ENCODE data around the gene DUSP18.
"Not testable (repeated sequence)": the region's sequence is repeated elsewhere in the genome, so short reads cannot be mapped to it uniquely, and the experiment has no call there.

DUSP18 gene

DNA sequence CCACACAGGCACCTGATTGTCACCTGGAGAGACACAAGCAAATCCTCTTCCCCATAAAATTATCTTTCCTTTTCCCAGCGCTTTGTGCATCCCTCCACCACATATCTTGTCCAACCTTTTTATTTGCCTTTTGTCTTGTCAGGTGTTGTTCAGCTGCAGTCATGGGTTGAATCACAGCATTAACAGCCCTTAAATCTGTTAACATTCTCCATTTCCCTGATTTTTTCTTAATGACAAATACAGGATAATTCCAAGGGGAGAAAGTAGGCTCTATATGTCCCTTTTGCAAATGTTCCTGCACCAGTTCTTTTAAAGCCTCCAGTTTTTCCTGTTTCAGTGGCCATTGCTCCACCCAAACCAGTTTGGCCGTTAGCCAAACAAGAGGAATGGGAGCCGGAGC is 8.9 kb upstream of the DUSP18 start:
- not testable (repeated sequence) for DNase-seq

DNA sequence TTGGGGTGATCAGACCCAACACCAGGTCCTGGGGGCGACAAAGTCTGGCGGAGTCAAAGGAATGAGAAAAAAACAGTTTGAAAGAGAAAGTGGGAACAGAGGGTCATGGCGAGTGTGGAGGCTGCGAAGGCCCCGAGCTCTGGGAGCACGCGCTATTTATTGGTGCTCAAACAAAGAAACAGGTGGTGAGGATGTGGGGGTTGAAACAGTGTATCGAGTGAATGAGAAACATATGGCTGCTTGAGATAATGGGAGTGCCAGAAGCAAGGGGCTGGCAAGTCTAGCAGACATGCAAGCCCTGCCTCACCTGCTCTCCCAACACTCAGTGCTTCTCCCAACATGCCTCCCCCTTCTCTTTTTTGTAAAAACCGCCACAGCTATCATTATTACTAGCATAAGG is 7.8 kb upstream of the DUSP18 start:
- DNase-seq = no peak

DNA sequence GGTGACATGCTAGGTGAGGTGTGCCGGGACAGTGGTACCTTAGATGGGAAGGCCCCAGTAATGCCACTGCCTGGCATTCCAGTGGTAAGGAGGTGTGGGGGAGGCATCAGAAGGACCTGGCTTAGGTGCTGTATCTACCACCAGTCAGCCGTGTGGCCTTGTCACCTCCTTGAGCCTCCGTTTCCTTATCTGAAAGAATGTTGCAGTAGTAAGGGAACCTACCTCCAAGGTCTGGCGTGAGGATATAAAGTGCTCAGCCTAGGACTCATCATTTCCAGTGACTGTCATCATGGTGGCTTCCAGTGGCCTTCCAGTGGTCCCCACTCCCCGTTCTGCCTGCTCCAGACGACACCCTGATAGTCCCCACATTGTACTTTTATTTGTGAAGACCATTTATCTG is 6.8 kb upstream of the DUSP18 start:
- no peak for DNase-seq

DNA sequence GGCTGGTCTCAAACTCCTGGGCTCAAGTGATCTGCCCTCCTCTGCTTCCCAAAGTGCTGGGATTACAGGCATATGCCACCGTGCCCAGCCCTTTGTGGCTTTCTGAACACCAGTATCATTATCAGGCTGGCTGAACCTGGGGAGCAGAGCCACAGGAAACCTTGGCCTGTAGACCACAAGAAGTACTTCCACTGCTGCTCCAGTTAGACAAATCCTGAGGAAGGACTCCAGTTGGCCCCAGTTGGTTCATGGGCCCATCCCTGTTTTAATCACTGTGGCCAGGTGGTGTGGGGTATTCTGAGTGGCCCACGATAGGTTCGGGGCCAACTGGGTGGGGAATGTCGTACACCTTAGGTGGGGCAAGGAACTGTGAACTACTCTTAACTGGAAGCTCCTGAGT is 5.5 kb upstream of the DUSP18 start:
- DNase-seq = no peak

DNA sequence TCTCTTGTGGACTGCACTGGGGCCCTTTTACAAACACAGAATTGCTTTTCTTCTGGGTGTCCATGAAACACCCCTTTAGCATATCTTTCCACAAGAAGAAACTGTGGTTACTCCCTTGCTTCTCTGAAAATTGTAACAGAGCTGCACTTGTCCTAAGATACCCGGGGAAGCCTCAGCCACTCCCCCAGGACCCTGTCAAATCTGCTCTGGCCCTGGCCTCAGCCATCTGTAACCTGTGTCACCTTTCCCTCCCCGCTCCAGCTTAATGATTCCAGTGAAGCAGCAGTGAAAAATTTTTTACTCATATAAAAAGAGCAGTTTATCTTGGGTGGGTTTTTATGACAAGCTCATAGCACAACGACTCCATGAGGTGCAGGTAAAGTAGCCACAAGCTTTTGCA is 3.4 kb upstream of the DUSP18 start:
- no peak for DNase-seq

DNA sequence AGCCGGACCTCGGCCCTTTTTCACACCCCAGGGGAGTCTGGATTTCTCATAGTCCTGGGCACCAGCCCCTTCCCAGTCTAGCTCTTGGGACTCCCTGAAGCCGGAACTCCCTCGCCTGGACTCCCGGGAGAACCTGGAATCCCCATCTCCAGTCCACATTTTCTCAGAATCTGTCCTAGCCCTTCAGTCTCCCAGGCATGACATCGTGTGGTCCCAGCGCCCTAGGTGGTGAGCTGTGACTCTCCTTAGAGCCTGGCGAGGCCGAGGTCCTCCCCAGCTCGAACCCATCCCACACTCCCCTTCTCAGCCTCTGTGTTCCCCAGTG is 673 bp upstream of the DUSP18 start:
- DNase-seq = no peak

DNA sequence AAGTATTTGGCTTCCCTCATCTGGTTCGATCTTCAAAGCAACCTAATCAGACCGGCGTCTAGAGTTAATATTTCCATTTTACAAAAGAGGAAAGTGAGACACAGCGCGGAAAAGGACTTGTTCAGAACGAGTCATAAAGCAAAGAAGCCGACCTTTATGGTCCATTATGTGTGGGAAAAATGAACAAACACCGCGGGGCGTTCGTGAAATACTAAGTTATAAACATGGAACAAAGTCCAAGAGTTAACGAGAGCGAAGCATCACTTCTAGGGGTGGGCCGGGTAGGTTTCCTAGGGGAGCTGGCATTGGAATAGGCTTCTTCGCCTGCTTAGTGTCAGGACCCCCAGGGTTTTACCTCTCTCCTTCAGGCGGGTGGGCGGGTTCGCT is 575 bp downstream of the DUSP18 start:
- no peak for DNase-seq

DNA sequence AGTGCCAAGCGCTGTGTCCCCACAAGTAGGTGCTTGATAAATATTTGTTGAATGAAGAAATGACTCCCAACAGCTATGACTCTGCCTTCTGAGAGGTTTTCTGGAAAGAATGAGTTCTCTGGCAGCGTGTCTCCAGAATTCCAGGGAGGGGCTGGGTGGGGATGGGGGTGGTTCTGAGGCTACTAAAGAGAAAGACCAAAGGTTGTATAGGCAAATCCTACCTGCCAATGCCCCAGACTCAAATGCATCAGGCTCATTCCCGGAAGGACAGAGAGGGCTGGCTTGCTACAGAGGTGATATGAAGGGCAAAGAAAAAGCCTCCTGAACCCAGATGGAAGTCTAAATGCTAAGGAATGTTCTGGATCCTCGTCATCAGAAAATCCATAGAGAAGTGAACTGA is 1.9 kb downstream of the DUSP18 start:
- no peak for DNase-seq

DNA sequence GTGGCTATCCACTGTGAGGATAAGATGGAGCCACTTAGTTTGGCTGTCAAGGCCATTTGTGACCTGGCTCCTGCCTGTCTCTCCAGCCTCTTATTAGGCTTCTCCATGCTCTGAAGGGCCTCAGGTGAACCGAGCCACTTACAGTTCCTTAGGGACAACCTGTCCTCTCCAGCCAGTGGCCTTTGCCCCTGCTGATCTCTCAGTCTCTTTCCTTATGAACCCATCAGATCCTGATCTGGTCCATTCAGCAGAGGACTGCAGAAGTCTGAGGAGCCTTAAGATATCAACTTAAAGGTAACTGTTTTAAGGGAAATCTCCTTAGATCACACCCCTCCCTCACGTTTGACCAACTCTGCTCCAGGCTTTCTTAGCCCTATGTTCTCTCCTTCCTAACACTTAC is 2.4 kb downstream of the DUSP18 start:
- DNase-seq = no peak

DNA sequence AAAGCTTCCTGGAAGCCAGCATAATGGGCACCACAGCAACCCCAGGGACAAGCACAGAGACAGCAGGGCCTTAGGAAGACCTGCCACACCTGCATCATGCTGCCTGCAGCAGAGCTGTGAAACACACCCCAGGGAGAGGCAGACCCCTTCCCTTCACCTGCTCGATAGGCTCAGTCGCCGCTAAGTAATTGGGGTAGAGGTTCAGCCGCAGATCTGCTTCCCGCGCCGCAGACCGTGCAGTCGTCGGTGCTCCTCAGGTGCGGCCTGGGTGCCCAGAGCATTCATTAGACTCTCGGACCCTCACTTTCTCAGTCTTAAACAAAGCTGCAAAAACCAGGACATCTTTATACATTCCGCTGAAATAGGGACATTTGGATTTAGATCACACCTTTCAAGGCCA is 2.9 kb downstream of the DUSP18 start:
- DNase-seq = no peak

DNA sequence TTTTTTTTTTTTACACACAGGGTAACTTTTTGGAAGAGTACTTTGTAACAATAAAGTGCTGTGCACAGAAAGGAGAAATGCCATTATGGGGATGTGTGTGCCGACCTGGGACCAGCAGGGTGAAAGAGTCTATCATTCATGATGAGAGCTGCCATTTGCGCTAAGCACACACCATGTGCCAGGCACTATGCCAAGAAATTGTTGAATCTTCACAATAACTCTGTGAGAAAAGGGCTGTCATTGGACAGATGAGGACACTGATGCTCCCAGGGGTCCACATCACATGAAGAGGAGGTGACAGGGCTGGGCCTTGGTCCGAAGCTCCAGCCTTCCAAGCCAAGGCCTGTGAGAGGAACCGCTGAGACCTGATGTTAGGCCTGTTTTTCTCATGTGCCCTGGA is 5.6 kb downstream of the DUSP18 start:
- no peak for DNase-seq

DNA sequence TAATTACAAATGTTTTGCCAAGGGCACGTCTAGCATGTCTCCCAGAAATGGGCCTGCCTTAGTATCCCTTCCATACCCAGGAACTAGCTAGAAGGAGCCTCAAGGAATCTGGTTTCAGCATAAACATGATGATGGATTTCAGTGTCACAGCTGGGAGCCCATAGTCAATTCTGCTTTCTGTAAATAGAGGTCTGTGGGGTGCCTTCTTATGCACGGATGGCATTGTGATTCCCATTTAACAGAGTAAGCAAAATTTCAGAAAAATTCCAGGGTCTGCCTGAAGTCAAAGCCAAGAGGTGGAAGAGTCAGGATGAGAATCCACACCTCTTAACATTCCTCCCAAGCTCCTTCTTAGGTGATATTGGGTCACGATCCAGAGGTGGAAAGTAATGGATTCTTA is 12.1 kb downstream of the DUSP18 start:
- DNase-seq = no peak

DNA sequence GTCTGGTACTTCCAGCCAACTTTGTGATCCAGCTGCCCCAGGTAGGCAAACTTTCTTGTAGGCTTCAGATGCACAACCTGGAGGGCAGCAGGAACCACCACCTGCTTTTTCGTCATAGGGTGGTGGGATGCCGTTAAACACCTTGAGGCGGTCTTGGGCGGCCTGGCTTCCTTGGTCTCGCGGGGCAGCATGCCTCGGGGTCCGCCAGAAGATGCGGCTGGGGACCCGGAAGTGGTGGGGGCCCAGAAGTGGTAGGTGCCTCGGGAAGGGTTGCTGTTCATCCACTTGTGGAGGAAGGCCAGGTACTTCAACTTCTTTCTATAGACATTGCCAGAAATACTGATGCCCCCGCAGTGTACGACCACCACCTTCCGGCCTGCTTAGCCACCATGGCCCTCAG is 13.3 kb downstream of the DUSP18 start:
- DNase-seq = no peak

DNA sequence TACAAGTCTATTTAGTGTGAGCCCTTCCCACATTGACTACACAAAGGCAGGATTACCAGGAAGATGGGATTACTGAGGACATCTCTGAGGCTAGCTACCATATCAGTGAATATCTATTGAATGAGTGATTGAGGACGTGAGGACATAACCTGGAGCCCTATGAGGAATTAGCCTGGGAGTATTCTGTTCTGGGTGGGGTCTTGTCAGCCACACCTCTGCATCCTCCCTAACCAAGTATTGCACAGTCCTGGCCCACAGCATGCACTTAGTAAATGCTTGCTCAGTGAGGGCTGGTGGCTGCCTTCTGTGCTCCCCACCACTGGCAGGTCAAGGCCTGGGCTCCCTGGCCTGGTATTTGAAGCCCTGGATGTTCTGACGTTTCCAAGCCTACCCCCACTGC is 14.8 kb downstream of the DUSP18 start:
- no peak for DNase-seq

DNA sequence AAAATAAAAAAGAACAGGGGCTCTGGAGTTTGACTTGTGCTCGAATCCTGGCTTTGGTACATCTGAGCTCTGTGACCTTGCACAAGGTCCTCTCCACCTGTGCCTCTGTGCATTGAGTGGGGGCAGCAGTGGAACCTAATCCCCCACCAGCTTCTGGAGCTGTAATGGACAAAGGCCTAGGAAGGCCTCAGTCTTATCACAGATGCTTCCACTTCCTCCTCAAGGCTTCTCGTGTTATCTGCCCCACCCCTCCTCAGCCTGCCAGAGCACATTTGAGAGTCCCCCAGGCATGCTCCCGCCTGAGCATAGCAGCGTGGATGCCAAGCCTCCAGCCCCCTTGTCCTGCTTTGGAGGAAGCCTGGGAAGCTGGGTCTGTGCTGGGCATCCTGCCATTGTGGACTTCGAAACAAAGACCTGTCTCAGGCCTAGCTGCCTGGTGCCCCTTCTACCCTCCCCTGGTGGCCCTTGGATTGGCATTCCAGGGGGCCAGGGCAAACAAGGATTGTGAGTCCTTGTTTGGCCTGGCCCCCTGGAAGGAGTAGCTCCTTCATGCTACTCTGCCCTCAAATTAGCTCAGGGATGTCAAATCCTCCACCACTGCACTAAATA is 17.1 kb downstream of the DUSP18 start:
- DNase-seq = no peak

DNA sequence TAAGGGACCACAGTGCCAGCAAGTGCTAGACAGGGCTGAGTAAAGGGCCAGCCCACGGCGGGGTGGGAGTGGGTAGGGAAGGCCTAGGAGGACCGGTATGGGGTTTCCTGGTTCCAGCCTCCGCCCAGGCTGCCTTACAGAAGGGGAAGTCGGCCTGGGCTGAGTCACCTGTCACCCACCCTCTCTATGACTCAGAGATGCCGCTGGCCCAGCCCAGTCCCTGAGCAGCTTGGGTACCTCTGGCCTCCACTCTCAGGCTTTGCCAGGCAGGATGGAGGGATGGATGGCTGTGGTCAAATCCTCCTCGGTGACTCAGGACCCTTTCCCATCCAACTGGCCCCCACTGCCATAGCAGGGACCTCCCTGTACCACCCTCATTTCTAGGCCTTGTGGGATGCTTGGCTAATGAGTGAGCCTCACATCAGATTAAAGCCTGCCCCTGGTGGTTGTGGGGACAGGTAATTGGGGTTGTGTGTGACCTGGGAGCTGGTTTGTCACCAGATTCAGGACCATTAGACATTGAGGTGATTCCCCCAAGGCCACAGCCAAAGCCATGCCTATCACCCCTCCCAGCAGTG is 18.2 kb downstream of the DUSP18 start:
- peak; percentile 88 for DNase-seq

DNA sequence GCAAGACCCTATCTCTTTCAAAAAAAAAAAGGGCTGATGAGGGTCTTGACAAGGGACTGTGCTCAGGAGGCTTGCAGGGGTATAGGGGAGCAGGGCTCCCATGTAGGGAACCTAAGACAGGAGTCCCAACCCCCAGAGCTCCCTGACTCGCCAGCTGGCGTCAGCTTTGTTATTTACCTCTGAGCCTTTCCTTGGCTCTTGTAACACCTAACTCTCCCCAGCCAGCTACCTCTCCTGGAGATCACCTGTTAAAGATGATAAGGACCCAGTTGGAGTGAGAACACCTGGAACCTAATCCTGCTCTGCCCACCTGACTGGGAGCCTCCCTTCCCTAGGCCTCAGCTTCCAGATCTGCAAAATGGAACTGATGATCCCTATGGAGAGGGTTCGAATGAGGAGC is 18.9 kb downstream of the DUSP18 start:
- DNase-seq = no peak

DNA sequence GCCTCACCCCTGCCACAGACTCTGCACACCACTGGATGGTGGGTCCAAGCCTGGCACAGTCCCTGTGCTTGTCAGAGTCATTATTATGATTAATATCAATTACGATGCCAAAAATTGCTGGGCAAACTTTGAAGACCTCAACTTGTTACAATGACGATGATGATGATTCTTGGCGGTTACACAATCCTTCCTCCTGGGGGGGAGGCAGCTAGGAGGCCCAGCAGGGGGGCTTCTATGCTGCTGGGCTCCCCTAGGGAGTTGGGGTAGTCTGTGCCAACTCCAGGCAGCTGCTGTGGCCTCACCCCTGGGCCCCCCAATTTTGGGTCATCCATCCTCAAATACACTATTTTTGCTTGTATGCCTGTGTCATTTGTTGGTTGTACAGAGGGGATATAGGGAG is 20.1 kb downstream of the DUSP18 start:
- DNase-seq = no peak

DNA sequence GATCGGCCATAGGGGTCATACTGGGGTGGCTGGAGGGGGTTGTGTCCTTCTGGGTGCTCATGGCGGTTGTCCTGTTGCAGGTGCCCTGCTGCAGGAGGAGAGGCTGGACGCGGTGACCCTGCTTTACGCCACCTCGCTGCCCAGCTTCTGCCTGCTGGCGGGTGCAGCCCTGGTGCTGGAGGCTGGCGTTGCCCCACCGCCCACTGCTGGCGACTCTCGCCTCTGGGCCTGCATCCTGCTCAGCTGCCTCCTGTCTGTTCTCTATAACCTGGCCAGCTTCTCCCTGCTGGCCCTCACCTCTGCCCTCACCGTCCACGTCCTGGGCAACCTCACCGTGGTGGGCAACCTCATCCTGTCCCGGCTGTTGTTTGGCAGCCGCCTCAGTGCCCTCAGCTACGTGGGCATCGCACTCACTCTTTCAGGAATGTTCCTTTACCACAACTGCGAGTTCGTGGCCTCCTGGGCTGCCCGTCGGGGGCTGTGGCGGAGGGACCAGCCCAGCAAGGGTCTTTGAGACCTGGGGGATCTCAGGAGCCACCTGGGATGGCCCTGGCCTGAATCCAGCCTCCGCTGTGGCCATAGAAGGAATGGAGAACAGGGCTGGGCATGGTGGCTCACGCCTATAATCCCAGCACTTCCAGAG is 21.0 kb downstream of the DUSP18 start:
- DNase-seq = no peak

DNA sequence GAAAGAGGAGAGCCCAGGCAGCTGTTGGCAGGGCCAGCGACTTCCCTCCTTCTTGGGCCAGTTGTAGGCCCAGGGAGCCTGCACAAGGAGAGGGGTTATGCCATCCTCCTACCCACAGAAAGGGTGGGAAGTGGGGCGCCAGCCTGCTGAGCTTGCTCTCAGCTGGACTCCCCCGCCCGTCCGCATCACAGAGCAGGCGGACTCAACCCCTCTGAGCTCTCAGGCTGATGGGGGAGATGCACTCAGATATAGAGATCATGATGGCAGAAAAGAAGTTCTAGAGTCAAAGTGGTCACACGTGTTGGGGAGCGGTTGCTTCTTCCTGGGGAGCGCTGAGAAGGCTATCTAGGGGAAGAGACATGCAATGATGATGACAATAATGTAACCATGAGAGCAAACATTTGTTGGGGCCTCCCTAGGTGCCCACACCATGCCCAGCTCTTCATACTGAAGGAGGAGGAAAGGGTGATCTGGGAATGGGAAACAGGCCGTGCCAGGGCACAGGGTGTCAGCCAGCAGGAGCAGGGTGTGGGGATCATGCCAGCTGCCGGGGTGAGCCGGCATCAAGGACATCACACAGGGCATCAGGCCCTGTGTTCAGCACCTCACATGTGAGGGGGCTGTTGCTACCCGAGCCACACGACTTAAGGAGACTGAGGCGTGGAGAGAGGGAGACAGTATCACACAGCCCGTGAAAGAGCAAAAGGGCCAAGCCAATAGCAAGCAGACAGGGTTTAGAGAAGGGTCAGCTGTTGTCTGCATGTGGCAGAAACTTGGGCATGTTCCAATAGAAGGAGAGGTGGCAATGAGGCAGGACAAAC is 24.4 kb downstream of the DUSP18 start:
- no peak for DNase-seq

DNA sequence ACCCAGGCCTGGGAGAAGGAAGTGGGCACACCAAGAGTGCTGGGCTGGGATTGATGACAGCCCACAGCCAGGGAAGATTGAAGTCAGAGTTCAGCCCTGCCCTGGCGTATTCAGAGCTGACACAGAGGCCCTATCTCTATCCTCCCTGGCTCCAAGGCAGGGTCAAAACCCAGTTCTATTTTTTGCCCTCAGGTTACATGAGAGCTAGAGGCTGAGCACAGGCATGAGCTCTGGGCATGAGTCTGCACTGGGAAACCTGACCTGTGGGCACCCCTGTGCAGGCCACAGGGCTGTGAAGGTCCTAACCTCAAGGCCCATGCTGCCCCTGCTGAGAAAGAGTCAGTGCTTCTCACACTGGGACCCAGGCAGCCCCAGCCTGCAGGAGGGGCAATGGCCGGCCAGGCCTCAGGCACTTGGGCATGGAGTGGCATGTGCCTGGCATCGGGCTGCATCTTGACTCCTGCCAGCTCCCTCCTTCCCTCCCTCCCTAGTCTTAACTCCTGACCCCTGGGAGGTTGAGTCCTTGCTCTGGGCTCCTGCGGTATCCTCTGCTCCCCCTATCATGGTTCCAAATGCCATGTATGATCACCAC is 26.7 kb downstream of the DUSP18 start:
- no peak for DNase-seq

DNA sequence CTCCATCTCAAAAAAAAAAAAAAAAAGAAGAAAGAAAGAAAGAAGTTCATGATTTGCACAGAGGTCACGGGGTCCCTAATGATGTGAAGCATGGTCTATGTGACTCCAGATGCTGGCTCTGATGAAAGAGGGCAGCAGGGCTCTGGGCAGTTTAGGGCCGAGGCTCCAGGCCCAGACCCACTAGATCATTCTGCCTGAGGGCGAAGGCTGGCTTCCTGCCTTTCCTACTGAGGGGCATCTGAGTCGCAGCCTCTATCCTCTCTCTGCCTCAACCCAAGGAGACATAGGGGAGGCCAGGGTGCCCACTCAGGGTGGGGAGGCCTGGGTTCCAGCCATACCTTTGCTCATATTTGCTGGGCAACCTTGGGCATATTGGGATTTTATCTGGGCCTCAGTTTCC is 27.3 kb downstream of the DUSP18 start:
- no peak for DNase-seq

DNA sequence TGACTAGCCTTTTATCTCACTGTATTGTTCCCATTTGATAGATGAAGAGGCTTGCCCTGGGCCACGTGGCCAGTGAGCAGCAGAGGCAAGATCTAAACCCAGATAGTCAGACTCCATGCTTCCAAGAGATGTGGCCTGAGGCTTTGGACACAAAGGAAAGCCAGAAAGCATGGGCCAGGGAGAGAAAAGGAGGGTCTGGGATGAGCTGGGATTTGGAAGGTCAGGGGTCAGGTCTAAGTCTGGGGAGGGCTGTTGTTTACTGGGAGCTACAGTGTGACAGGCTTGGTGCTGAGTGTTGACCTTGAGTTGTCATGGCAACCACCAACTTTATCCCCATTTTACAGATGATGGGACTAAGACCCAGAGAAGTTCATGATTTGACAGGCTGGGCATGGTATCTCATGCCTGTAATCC is 30.0 kb downstream of the DUSP18 start:
- no peak for DNase-seq

Measured in activated CD8-positive, alpha-beta memory T cell treated with anti-CD3 and anti-CD28 coated beads, Interleukin-2, amount 50 U/mL, for 48 hours (primary cell).